Cardiac fibroblast (primary cell): ENCODE data around the gene TBX6.
"Not testable (repeated sequence)": the region's sequence is repeated elsewhere in the genome, so short reads cannot be mapped to it uniquely, and the experiment has no call there.

Experiments used
- DNase-seq, 2 donors: peaks; one replicate each; pipeline versions ENCODE4 v3.0.0 to v3.0.0-alpha.2; 2010; ENCODE audit warnings: low read depth in 2 of 2
- H3K4me3 ChIP-seq, 2 donors: replicated peaks in 1 of 2; 1 replicate in 1 of 2; 2 replicates in 1 of 2; pipeline ENCODE4 v1.5.1; 2011; ENCODE audit warnings: low read depth in 2 of 2, low read length in 2 of 2, mild to moderate bottlenecking in 2 of 2, moderate library complexity in 1 of 2
- CTCF ChIP-seq: IDR thresholded peaks from one replicate; pipeline ENCODE4 v1.5.1; 2011; ENCODE audit warnings: low read depth, mild to moderate bottlenecking, low read length, inconsistent platforms

Gene TBX6

DNA sequence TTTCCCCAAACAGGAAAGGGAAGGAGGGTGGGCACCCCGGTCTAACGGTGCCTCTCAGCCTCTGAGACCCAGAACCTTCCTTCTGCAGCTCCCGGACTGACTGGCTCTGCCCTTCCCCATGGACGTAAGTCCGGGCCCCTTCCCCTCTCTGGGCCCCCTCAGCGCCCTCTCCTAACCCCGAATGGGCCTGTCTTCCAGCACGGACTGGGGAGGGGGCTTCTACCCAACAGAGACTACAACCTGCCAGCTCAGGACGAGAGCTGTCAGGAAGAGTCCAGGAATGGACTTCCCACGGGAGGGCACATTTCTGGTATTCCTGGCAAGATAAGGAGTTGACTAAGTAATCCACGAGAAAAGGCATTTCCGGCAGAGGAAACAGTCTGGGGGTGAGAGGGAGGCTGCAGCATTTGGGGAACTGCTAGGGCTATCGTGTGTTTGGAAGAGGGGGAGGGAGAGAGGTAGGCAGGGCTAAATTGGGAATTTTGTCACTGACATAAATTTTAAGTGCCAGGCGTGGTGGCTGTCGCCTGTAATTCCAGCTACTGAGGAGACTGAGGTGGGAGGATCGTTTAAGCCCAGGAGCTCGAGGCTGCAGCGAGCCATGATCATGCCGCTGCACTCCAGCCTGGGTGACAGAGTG is 38.2 kb downstream of the TBX6 start:
- DNase-seq = peak; percentile 50 to 78
- TF ChIP-seq CTCF = no peak
- peak overlapping the region; percentile 78 to 83 for H3K4me3 ChIP-seq

DNA sequence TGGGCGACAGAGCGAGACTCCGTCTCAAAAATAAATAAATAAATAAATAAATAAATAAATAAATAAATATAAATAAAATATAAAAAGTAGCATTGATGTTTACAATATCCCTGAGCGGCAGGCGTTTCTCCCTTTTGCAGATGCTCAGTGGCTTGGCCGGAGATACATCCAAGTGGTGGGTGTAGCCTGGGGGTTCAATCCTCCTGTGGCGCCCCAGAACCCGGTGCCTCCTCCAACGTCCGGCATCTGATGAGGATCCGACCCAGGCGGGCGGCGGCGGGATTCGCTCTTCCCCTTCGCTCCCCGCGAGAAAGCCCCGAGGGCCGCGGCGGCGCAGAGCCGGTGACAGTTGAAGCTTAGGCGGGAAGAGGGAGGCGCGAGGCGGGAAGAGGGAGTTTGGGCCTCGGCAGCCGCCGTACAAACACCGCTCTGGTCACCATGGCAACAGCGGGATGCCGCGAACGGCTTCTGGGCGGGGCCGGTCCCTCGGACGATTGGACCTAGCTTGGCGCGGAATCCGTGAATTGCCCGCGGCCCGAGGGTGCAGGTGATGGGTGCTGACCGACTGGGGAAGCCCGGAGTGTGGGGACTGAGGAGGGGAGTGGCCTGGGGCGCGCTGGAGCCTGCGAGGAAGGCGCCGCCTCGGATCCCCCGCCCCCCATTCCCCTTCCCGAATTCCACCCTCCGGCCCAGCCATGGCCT is 38.9 kb downstream of the TBX6 start:
- no peak for TF ChIP-seq CTCF
- peak overlapping the region; percentile 78 to 83 for H3K4me3 ChIP-seq
- DNase-seq = peak; percentile 95

DNA sequence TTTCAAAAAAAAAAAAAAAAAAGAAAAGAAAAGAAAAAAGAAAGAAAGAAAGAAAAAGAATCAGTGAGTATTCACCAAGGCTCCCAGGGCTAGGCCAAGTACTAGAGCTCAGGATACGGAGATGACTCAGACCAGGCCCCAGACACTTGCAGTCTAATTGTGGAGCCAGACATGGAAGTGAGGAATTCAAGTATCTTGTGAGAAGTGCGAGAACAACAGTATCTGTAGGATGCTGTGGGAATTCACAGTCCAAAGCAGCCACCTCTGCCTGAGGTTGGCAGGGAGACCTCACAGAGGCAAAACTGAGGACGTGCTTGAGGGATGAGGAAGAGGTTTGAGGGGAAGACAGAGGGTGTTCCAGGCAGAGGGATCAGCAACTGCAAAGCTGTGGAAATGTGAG is 40.2 kb downstream of the TBX6 start:
- peak; percentile 63 to 82 for DNase-seq
- no peak overlapping the region for H3K4me3 ChIP-seq
- TF ChIP-seq CTCF = no peak

DNA sequence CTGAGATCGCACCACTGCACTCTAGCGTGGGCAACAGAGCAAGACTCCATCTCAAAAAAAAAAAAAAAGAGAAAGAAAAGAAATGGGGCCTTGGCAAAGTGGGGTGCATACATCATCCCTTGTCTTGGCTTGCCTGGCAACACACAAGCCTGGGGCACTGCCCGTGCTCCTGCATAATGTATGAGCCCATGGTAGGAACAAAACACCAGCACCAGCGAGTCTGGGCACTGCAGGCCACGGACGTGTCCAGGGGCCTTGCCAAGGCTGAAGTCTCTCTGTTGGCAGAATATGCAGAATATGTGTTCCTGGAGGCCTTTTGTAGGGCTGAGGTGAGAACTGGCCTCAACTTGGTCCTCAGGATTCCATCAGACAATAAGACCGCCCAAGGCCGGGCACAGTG is 41.9 kb downstream of the TBX6 start:
- no peak overlapping the region for H3K4me3 ChIP-seq
- TF ChIP-seq CTCF = no peak
- no peak for DNase-seq

DNA sequence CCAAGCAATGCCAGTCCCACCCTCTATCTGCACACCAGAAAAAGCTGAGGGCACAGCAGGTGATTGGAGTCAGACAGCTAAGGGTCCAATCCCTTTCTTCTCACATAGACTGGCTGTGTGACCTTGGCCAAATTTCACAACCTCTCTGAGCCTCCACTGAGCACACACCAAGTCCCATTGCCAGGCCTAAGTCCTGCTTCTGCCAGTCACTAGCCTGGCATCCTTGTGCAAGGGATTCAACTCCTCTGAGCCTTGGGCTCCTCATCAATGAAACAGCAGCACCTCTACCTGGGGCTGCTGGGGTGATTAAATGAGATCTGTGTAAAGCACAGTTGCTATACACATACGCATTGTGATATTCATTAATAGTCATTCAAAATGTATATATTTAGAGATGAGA is 45.1 kb downstream of the TBX6 start:
- DNase-seq = no peak
- no peak overlapping the region for H3K4me3 ChIP-seq
- no peak for TF ChIP-seq CTCF

DNA sequence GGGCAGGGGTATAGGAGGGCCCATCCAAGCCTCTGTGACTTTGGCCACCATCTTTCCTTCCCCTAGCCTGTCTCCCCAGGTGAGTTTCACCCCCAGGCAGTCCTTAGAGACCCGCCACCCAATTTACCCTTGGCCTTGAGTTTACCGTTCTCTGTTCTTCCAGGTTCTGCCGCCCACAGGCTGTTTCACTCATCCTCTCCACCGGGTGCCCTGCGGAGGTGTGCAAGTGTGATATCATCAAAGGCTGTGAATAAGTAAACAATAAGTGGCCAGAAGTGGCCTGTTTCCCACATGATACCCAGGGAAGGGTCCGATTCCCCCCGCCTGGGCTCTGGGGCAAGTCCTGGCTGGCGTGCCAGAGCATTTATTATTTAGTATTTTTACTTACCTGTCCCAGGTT is 45.5 kb downstream of the TBX6 start:
- no peak overlapping the region for H3K4me3 ChIP-seq
- DNase-seq = no peak
- no peak for TF ChIP-seq CTCF

DNA sequence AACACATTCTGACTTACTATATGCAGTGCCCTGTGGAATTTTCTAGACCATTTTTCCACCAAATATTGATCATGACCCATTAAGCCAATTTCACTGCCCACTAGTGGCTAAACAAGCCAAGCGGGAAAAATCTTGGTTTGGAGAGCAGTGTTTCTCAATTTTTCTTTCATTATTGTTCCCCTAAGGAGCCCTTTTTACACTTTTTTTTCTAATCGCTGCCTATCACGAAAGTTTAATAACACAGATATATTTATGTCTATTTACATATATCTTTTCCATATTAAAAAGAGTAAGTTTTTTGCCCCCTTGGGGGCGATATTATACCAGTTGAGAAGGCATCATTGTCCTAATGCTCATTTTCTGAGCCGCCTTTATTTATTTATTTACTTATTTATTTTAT is 49.9 kb downstream of the TBX6 start:
- TF ChIP-seq CTCF = peak; percentile 30
- DNase-seq = peak; percentile 69 to 70
- H3K4me3 ChIP-seq = no peak overlapping the region

DNA sequence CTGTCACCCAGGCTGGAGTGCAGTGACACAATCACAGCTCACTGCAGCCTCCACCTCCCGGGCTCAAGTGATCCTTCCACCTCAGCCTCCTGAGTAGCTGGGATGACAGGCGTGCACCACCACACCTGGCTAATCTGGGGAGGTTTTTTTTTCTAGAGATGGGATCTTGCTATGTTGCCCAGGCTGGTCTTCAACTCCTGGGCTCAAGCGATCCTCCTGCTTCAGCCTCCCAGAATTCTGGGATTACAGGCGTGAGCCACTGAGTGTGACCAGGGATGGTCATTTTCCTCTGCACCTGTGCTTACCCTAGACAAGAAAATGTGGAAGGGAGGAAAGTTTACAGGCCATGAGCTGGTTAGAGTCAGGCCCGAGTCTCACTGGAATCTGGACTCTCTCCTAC is 51.0 kb downstream of the TBX6 start:
- DNase-seq, H3K4me3 ChIP-seq: not testable (repeated sequence)
